ENCODE results near the gene FAM131B. TPM values are rescaled to one million over a fixed set of nuclear protein-coding genes. Genes with fewer than 3 reads are reported as not detected.

Gene FAM131B
- polyA plus RNA-seq, 1 donor (not counting 4 experiments of a cell fraction or from before 2014, with no cell fraction given) = 0.21 TPM

- no peak overlapping the region for H3K9ac ChIP-seq (ENCODE audit: control insufficient read depth, extremely low read depth, insufficient read depth, low read length)
- no peak overlapping the region for H2AFZ ChIP-seq (ENCODE audit: control insufficient read depth, low read length)
- no peak for DNase-seq (ENCODE audit: low read depth, low spot score)
- no peak overlapping the region for H3K4me3 ChIP-seq (ENCODE audit: control insufficient read depth in 2 of 3, extremely low read depth in 1 of 3, insufficient read depth in 2 of 3, low read depth in 1 of 3, low read length in 3 of 3)
- no peak for FAIRE-seq
- H3K9me1 ChIP-seq (ENCODE audit: control insufficient read depth, extremely low read depth, insufficient read depth, low read length) = no peaks in the 10 kb centered on the region
- H3K4me2 ChIP-seq (ENCODE audit: control insufficient read depth, extremely low read depth, insufficient read depth, low read depth, low read length) = no peak overlapping the region
- dilution Hi-C loops (cut with MboI; ENCODE audit: extremely low pct_ligation_motif_present, low sequenced_read_pairs) = no loop called here
- no peak overlapping the region for H3K27ac ChIP-seq (ENCODE audit: control insufficient read depth, insufficient read depth, low read length)
- no peaks in the 10 kb centered on the region for H3K36me3 ChIP-seq (ENCODE audit: control insufficient read depth in 2 of 2, extremely low read depth in 1 of 2, insufficient read depth in 2 of 2, low read length in 2 of 2)
- H3K9me3 ChIP-seq (ENCODE audit: control insufficient read depth, low read depth, low read length) = no peaks in the 10 kb centered on the region
- H3K27me3 ChIP-seq (ENCODE audit: control insufficient read depth, extremely low read depth, insufficient read depth, low read length) = no peaks in the 10 kb centered on the region
- H3K4me1 ChIP-seq (ENCODE audit: control insufficient read depth, extremely low read depth, insufficient read depth, low read length) = peaks cover 13% of the 10 kb centered on the region
- TF ChIP-seq EZH2 (IDR thresholded peaks at IDR 0.05; ENCODE audit: low read length) (no peak), CTCF (optimal IDR thresholded peaks at IDR 0.05 in 1 of 3, IDR thresholded peaks at IDR 0.05 in 1 of 3, conservative IDR thresholded peaks at IDR 0.05 in 1 of 3; ENCODE audit: extremely low read depth in 1 of 3, insufficient read depth in 2 of 3, low read length in 3 of 3) (no peak)
- H4K20me1 ChIP-seq (ENCODE audit: control insufficient read depth, extremely low read depth, insufficient read depth, low read length) = no peaks in the 10 kb centered on the region
- no peaks in the 10 kb centered on the region for H3K79me2 ChIP-seq (ENCODE audit: control insufficient read depth, insufficient read depth, low read length)
Measured at GRCh38 chr7:143316492-143316891, 46.0 kb downstream of the FAM131B start.

- DNase-seq (ENCODE audit: low read depth, low spot score) (no peak), FAIRE-seq (no peak)
- Histone ChIP-seq H3K36me3 (ENCODE audit: control insufficient read depth in 2 of 2, extremely low read depth in 1 of 2, insufficient read depth in 2 of 2, low read length in 2 of 2) (no peaks in the 10 kb centered on the region), H3K9ac (ENCODE audit: control insufficient read depth, extremely low read depth, insufficient read depth, low read length) (no peak within 1 kb of the TSS), H3K4me3 (ENCODE audit: control insufficient read depth in 2 of 3, extremely low read depth in 1 of 3, insufficient read depth in 2 of 3, low read depth in 1 of 3, low read length in 3 of 3) (no peak within 1 kb of the TSS), H3K27ac (ENCODE audit: control insufficient read depth, insufficient read depth, low read length) (no peak within 1 kb of the TSS), H3K79me2 (ENCODE audit: control insufficient read depth, insufficient read depth, low read length) (no peaks in the 10 kb centered on the region), H4K20me1 (ENCODE audit: control insufficient read depth, extremely low read depth, insufficient read depth, low read length) (no peaks in the 10 kb centered on the region), H2AFZ (ENCODE audit: control insufficient read depth, low read length) (no peak within 1 kb of the TSS), H3K9me1 (ENCODE audit: control insufficient read depth, extremely low read depth, insufficient read depth, low read length) (no peaks in the 10 kb centered on the region), H3K4me1 (ENCODE audit: control insufficient read depth, extremely low read depth, insufficient read depth, low read length) (peaks cover 13% of the 10 kb centered on the region), H3K9me3 (ENCODE audit: control insufficient read depth, low read depth, low read length) (no peaks in the 10 kb centered on the region), H3K4me2 (ENCODE audit: control insufficient read depth, extremely low read depth, insufficient read depth, low read depth, low read length) (no peak within 1 kb of the TSS), H3K27me3 (ENCODE audit: control insufficient read depth, extremely low read depth, insufficient read depth, low read length) (no peaks in the 10 kb centered on the region)
- dilution Hi-C loops (cut with MboI; ENCODE audit: extremely low pct_ligation_motif_present, low sequenced_read_pairs) = no loop called here
- TF ChIP-seq CTCF (optimal IDR thresholded peaks at IDR 0.05 in 1 of 3, IDR thresholded peaks at IDR 0.05 in 1 of 3, conservative IDR thresholded peaks at IDR 0.05 in 1 of 3; ENCODE audit: extremely low read depth in 1 of 3, insufficient read depth in 2 of 3, low read length in 3 of 3) (no peak), EZH2 (IDR thresholded peaks at IDR 0.05; ENCODE audit: low read length) (no peak)
Measured at GRCh38 chr7:143315776-143316175, 46.7 kb downstream of the FAM131B start, which contains the start of gene CLCN1. TSS of gene CLCN1 (plus strand) at chr7:143316111. CDS start at chr7:143316213, 102 bp downstream.
